ENCODE results near the gene TNFRSF12A. TPM values are rescaled to one million over a fixed set of nuclear protein-coding genes. Genes with fewer than 3 reads are reported as not detected.
A peak's percentile ranks its signal among the peaks of the same experiment; 100 is the strongest.

Gene TNFRSF12A
- total RNA-seq, 1 donor from 2014 or later, result 44.3 TPM

DNA sequence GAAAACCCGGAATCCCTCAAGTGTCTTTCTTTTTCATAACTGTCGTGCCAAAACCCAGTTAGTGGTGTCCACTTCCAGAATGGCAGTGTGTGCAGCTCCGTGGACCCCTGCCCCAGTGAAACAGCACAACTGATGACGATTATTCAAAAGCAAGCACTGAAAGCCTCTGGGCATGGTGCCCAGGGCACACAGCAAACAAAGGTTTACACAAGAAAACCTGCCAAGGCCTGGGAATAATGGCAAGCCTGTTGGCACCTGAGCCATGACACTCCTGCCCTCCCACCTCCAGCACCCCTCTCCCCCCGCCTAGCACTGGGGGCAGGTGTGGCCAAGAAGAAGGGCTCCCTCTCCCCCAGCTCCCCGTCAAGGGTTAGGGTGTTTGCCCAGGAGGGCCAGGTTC lies 42.7 kb upstream of the TNFRSF12A start:
- H3K4me3 Mint-ChIP-seq (ENCODE audit: low read depth), result no peak overlapping the region
- H3K27ac Mint-ChIP-seq, result no peak overlapping the region
- TF ChIP-seq CTCF (IDR thresholded peaks at IDR 0.05; ENCODE audit: unreplicated experiment), result no peak
- no peaks in the 10 kb centered on the region for H3K36me3 Mint-ChIP-seq (ENCODE audit: insufficient read depth)
- H3K9me3 Mint-ChIP-seq (ENCODE audit: low read depth), result no peaks in the 10 kb centered on the region
- no peak for DNase-seq (ENCODE audit: low spot score, unreplicated experiment)
- H3K27me3 Mint-ChIP-seq, result peaks cover 3% of the 10 kb centered on the region
- H3K4me1 Mint-ChIP-seq (ENCODE audit: low read depth), result peaks cover 12% of the 10 kb centered on the region

DNA sequence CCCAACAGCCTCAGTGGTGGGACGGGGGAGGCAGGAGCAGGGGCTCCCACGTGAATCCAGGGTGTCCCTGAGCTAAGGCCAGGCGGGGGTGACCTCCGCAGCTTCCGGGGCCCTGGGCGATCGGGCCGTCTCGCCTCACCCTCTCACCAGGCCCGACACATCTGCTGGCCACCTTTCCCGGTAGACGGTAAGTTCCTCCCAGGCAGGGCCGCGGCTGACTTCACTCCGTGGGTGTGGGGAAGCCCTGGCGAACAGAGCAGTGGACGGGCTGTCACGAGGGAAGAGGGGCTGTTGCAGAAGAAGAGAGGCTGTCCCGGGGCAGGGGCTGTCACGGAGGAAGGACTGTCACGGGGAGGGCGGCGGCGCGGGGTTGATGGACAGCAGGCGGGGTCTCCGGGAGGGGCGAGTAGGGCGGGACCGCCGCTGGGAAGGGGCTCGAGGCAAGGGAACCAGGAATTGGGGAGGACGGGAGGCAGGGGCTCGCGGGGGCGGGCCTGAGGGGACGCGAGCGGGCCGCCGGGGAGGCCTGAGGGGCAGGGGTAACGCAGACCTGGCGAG lies 40.4 kb upstream of the TNFRSF12A start:
- Mint-ChIP-seq H3K27me3 (peaks cover 6% of the 10 kb centered on the region), H3K27ac (no peak overlapping the region), H3K9me3 (ENCODE audit: low read depth) (no peaks in the 10 kb centered on the region), H3K4me1 (ENCODE audit: low read depth) (peaks cover 15% of the 10 kb centered on the region), H3K4me3 (ENCODE audit: low read depth) (peak overlapping the region; percentile 74), H3K36me3 (ENCODE audit: insufficient read depth) (no peaks in the 10 kb centered on the region)
- no peak for TF ChIP-seq CTCF (IDR thresholded peaks at IDR 0.05; ENCODE audit: unreplicated experiment)
- DNase-seq (ENCODE audit: low spot score, unreplicated experiment), result no peak

GRCh38 chr16:2980227-2981176 lies 39.7 kb upstream of the TNFRSF12A start, which contains the start of gene PKMYT1:
TSS of gene PKMYT1 (minus strand) at chr16:2980446. CDS start at chr16:2979657, 789 bp downstream.
- peaks cover 15% of the 10 kb centered on the region for H3K4me1 Mint-ChIP-seq (ENCODE audit: low read depth)

DNA sequence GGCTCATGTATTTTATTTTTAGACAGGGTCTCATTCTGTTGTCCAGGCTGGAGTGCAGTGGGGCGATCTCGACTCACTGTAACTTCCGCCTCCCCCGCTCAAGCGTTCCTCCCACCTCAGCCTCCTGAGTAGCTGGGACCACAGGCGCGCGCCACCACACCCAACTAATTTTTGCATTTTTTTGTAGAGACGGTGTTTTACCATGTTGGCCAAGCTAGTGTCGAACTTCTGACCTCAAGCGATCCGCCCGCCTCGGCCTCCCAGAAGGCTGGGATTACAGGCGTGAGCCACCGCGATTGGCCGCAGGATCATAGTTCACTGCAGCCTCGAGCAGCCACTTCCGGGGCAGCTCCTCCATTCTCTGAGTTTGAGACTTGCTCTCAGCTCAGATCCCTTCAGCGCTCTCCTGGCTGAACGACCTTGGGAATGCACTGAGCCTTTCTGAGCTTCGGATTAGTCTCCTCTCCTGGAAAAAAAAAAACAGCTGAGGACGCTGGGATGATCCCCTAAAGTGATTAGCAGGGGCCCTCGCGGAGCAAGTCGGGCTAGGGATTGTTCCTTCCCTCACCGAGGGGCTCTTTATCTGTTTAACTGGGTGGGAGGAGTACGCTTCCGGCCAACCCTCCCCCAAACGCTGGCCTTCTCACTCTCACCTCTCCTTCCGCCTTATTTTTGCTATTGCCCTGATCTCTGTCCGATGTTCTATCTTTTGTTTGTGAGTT lies 38.8 kb upstream of the TNFRSF12A start:
- Mint-ChIP-seq H3K27me3 (peaks cover 6% of the 10 kb centered on the region), H3K4me3 (ENCODE audit: low read depth) (peak overlapping the region; percentile 79), H3K9me3 (ENCODE audit: low read depth) (no peaks in the 10 kb centered on the region), H3K36me3 (ENCODE audit: insufficient read depth) (no peaks in the 10 kb centered on the region), H3K4me1 (ENCODE audit: low read depth) (peaks cover 15% of the 10 kb centered on the region), H3K27ac (peak overlapping the region; percentile 97)
- TF ChIP-seq CTCF (IDR thresholded peaks at IDR 0.05; ENCODE audit: unreplicated experiment), result no peak
- no peak for DNase-seq (ENCODE audit: low spot score, unreplicated experiment)

More at GRCh38 chr16:2980227-2981176, 39.7 kb upstream of the TNFRSF12A start, which contains the start of gene PKMYT1:
- Mint-ChIP-seq H3K27ac (peak within 1 kb of the TSS; percentile 97), H3K9me3 (ENCODE audit: low read depth) (no peaks in the 10 kb centered on the region), H3K27me3 (peaks cover 6% of the 10 kb centered on the region), H3K4me3 (ENCODE audit: low read depth) (peak within 1 kb of the TSS; percentile 79), H3K36me3 (ENCODE audit: insufficient read depth) (no peaks in the 10 kb centered on the region)
- peak; percentile 89 for DNase-seq (ENCODE audit: low spot score, unreplicated experiment)
- TF ChIP-seq CTCF (IDR thresholded peaks at IDR 0.05; ENCODE audit: unreplicated experiment), result no peak

DNA sequence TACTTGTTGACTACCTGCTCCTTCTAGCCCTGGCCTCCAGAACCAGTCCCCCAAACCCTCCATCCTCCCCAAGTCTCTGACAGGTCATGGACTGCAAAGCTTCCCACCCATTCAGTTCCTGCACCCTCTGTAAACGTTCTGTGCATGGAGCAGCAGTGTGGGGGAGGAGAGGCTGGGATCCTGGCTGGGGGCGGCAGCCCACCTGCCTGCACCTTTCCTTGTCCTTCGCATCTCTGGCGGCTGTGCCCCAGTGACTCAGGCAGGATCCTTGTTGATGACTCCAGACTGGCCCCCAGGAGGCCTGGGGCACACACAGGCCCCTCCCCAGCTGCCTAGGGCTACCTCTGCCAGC lies 38.3 kb upstream of the TNFRSF12A start:
- peaks cover 15% of the 10 kb centered on the region for H3K4me1 Mint-ChIP-seq (ENCODE audit: low read depth)
- TF ChIP-seq CTCF (IDR thresholded peaks at IDR 0.05; ENCODE audit: unreplicated experiment), result no peak
- H3K9me3 Mint-ChIP-seq (ENCODE audit: low read depth), result no peaks in the 10 kb centered on the region
- no peak for DNase-seq (ENCODE audit: low spot score, unreplicated experiment)
- peak overlapping the region; percentile 97 for H3K27ac Mint-ChIP-seq
- no peaks in the 10 kb centered on the region for H3K36me3 Mint-ChIP-seq (ENCODE audit: insufficient read depth)
- peak overlapping the region; percentile 79 for H3K4me3 Mint-ChIP-seq (ENCODE audit: low read depth)
- H3K27me3 Mint-ChIP-seq, result peaks cover 6% of the 10 kb centered on the region

Data from progenitor cell of endocrine pancreas (in vitro differentiated cells).